IMR-90 (cell line): ENCODE measurements around the gene IL17REL. TPM values are rescaled to one million over a fixed set of nuclear protein-coding genes. Genes with fewer than 3 reads are reported as not detected.

ENCODE experiments used
- ATAC-seq: fragments of 200-7000 bp; cut with Tn5 transposase; 2 replicates; pipeline ENCODE4 v1.9.1; 2020; ENCODE audit warnings: low read depth, mild to moderate bottlenecking, moderate library complexity
- BruUV-seq: library from RNA; stranded (reverse); fragments of 400-500 nt; replicated peaks from 2 replicates; lab custom pipeline; 2021; lab: Mats Ljungman, UMichigan
- CTCF ChIA-PET: fragments of 300-600 bp; formaldehyde crosslinking; extraction: SDS; loops from one replicate; lab custom pipeline; 2021; ENCODE audit warnings: antibody characterized with exemption; lab: Yijun Ruan, JAX
- POLR2A ChIA-PET: fragments of 300-600 bp; sonication (Branson Sonifier 250); formaldehyde crosslinking; loops from one replicate; lab custom pipeline; 2022; ENCODE audit warnings: antibody characterized with exemption; ENCODE audit not compliant: unreplicated experiment; lab: Charles Lee
- DNase-seq: peaks from one replicate; pipeline ENCODE4 v3.0.0; 2013
- H2AFZ ChIP-seq: replicated peaks from 2 replicates; pipeline ENCODE3; 2013; ENCODE audit warnings: low read length, mild to moderate bottlenecking; ENCODE audit not compliant: poor library complexity
- H2AK5ac ChIP-seq: 2 replicates; pipeline ENCODE4 v1.6.1; 2013; ENCODE audit warnings: low read depth, low read length, inconsistent platforms
- H2AK9ac ChIP-seq: replicated peaks from 2 replicates; pipeline ENCODE3; 2013; ENCODE audit warnings: mild to moderate bottlenecking, low read depth, low read length, moderate library complexity; ENCODE audit not compliant: poor library complexity
- H2BK120ac ChIP-seq: 2 replicates; pipeline ENCODE4 v1.6.1; 2013; ENCODE audit warnings: low read depth, low read length, inconsistent platforms
- H2BK15ac ChIP-seq: 3 replicates; pipeline ENCODE4 v1.6.1; 2013; ENCODE audit warnings: low read depth, low read length, inconsistent platforms
- H2BK20ac ChIP-seq: 2 replicates; pipeline ENCODE4 v1.6.1; 2013; ENCODE audit warnings: low read depth, mild to moderate bottlenecking, inconsistent platforms, low read length, moderate library complexity
- H2BK5ac ChIP-seq: 2 replicates; pipeline ENCODE4 v1.6.1; 2013; ENCODE audit warnings: mild to moderate bottlenecking, low read depth, low read length, inconsistent platforms; ENCODE audit not compliant: poor library complexity, severe bottlenecking
- H3K14ac ChIP-seq: replicated peaks from 2 replicates; pipeline ENCODE4 v1.6.1; 2013; ENCODE audit warnings: low read depth, low read length, inconsistent platforms
- H3K18ac ChIP-seq: 2 replicates; pipeline ENCODE4 v1.6.1; 2013; ENCODE audit warnings: low read depth, low read length, control low read depth
- H3K23ac ChIP-seq: 2 replicates; pipeline ENCODE4 v1.6.1; 2013; ENCODE audit warnings: low read depth, low read length, inconsistent platforms
- H3K27ac ChIP-seq: 2 replicates; pipeline ENCODE4 v1.5.1; 2013; ENCODE audit warnings: mild to moderate bottlenecking, control low read depth, low read length; ENCODE audit not compliant: insufficient read depth
- H3K27me3 ChIP-seq: 2 replicates; pipeline ENCODE4 v1.6.1; 2013; ENCODE audit warnings: low read length; ENCODE audit not compliant: control insufficient read depth, insufficient read depth
- H3K36me3 ChIP-seq: 2 replicates; pipeline ENCODE4 v1.6.1; 2013; ENCODE audit warnings: low read length, mixed read lengths; ENCODE audit not compliant: control insufficient read depth, insufficient read depth
- H3K4ac ChIP-seq: 2 replicates; pipeline ENCODE4 v1.6.1; 2013; ENCODE audit warnings: low read depth, low read length, inconsistent platforms
- H3K4me1 ChIP-seq: 2 replicates; pipeline ENCODE4 v1.6.1; 2013; ENCODE audit warnings: low read length, mixed read lengths; ENCODE audit not compliant: control insufficient read depth, insufficient read depth
- H3K4me2 ChIP-seq: 2 replicates; pipeline ENCODE4 v1.6.1; 2013; ENCODE audit warnings: low read depth, mild to moderate bottlenecking, control low read depth, low read length, moderate library complexity
- H3K4me3 ChIP-seq: 2 replicates; pipeline ENCODE4 v1.5.1; 2013; ENCODE audit warnings: low read depth, mild to moderate bottlenecking, control low read depth, low read length, moderate library complexity; ENCODE audit not compliant: insufficient read depth
- H3K56ac ChIP-seq: 2 replicates; pipeline ENCODE4 v1.6.1; 2013; ENCODE audit warnings: low read length, inconsistent platforms; ENCODE audit not compliant: insufficient read depth; ENCODE audit errors: extremely low read depth
- H3K79me1 ChIP-seq, 2 experiments: 2 replicates each; pipeline ENCODE4 v1.6.1; 2013; ENCODE audit warnings: low read length in 2 of 2, inconsistent platforms in 1 of 2, low read depth in 1 of 2
- H3K9ac ChIP-seq: 2 replicates; pipeline ENCODE4 v1.6.1; 2013; ENCODE audit warnings: low read depth, low read length, control low read depth
- H3K9me1 ChIP-seq: 2 replicates; pipeline ENCODE4 v1.6.1; 2013; ENCODE audit warnings: low read length, inconsistent platforms; ENCODE audit not compliant: insufficient read depth
- H3K9me3 ChIP-seq: 2 replicates; pipeline ENCODE4 v1.6.1; 2013; ENCODE audit warnings: low read length; ENCODE audit not compliant: control insufficient read depth, insufficient read depth
- H4K20me1 ChIP-seq: 2 replicates; pipeline ENCODE4 v1.6.1; 2013; ENCODE audit warnings: low read length, inconsistent platforms; ENCODE audit not compliant: insufficient read depth
- H4K5ac ChIP-seq: 2 replicates; pipeline ENCODE4 v1.6.1; 2013; ENCODE audit warnings: mild to moderate bottlenecking, low read depth, low read length, control low read depth
- H4K8ac ChIP-seq, 2 experiments: 2 replicates each; pipeline ENCODE4 v1.6.1; 2013; ENCODE audit warnings: low read depth in 2 of 2, low read length in 2 of 2, control low read depth in 1 of 2, inconsistent platforms in 1 of 2
- H4K91ac ChIP-seq: 2 replicates; pipeline ENCODE4 v1.6.1; 2013; ENCODE audit warnings: low read depth, low read length, inconsistent platforms; ENCODE audit not compliant: insufficient read depth
- BHLHE40 ChIP-seq: fragments of 150-350 bp; IDR thresholded peaks from 2 replicates; pipeline ENCODE4 v1.6.1; 2016; ENCODE audit warnings: mild to moderate bottlenecking, low read depth, low read length
- CEBPB ChIP-seq: IDR thresholded peaks from 2 replicates; pipeline ENCODE4 v1.6.1; 2012; ENCODE audit warnings: low read depth, low read length, improper control_type of control experiment
- ELK1 ChIP-seq: fragments of 150-350 bp; IDR thresholded peaks from 2 replicates; pipeline ENCODE4 v1.6.1; 2016; ENCODE audit warnings: low read depth, mild to moderate bottlenecking, low read length, moderate library complexity, borderline replicate concordance
- FOS ChIP-seq: fragments of 150-350 bp; IDR thresholded peaks from 2 replicates; pipeline ENCODE4 v1.6.1; 2016; ENCODE audit warnings: low read depth, low read length
- MAFK ChIP-seq: IDR thresholded peaks from 2 replicates; pipeline ENCODE4 v1.6.1; 2012; ENCODE audit warnings: low read depth, low read length, improper control_type of control experiment
- MAZ ChIP-seq: IDR thresholded peaks from 2 replicates; pipeline ENCODE4 v1.6.1; 2012; ENCODE audit warnings: low read depth, mild to moderate bottlenecking, low read length, improper control_type of control experiment, moderate library complexity, borderline replicate concordance
- MXI1 ChIP-seq: IDR thresholded peaks from 2 replicates; pipeline ENCODE4 v1.6.1; 2012; ENCODE audit warnings: low read depth, mild to moderate bottlenecking, low read length, moderate library complexity, borderline replicate concordance
- NFE2L2 ChIP-seq: fragments of 150-350 bp; IDR thresholded peaks from 2 replicates; pipeline ENCODE4 v1.6.1; 2016; ENCODE audit warnings: low read depth, mild to moderate bottlenecking, low read length
- SMC3 ChIP-seq: fragments of 150-350 bp; IDR thresholded peaks from 2 replicates; pipeline ENCODE4 v1.6.1; 2016; ENCODE audit warnings: low read depth, mild to moderate bottlenecking, antibody characterized with exemption, low read length, moderate library complexity
- USF2 ChIP-seq: fragments of 150-350 bp; IDR thresholded peaks from 2 replicates; pipeline ENCODE4 v1.6.1; 2017; ENCODE audit warnings: mild to moderate bottlenecking, antibody characterized with exemption, low read length, low read depth
- WGBS, 2 experiments: methylation state at CpG; one replicate each; pipeline versions ENCODE4 v1.1.5 to v1.1.7; 2013; ENCODE audit warnings: missing lambda C conversion rate in 2 of 2; ENCODE audit not compliant: insufficient read length in 1 of 2; ENCODE audit errors: extremely low coverage in 2 of 2; 5-methylcytosine and 5-hydroxymethylcytosine counted together
- dilution Hi-C: fragments of 300-500 bp; cut with HindIII; formaldehyde crosslinking; loops from one replicate; pipeline ENCODE4 v1.14.3; 2018; ENCODE audit warnings: low sequenced_read_pairs; ENCODE audit not compliant: unreplicated experiment
- in situ Hi-C: fragments of 300-500 bp; cut with MboI; formaldehyde crosslinking; loops from 3 replicates; pipeline ENCODE4 v1.14.3; 2019; ENCODE audit warnings: low sequenced_read_pairs, inconsistent platforms, mixed read lengths
- intact Hi-C: fragments of 100-400 bp; cut with micrococcal nuclease; formaldehyde crosslinking; loops from 2 replicates; pipeline ENCODE4 v1.10.0; 2022
- polyA plus RNA-seq, 3 experiments: library from polyadenylated mRNA; depleted of rRNA; stranded (reverse); fragments of >200 nt; gene quantifications; 2 replicates each; pipeline ENCODE4 v1.2.3, GENCODE V29; 2012; ENCODE audit warnings: low replicate concordance in 1 of 3
- total RNA-seq: library from RNA; depleted of rRNA; stranded (reverse); fragments of >200 nt; gene quantifications from 2 replicates; pipeline ENCODE4 v1.2.3, GENCODE V29; 2012

The IL17REL gene
- total and polyA plus RNA-seq, 2 of the 4 experiments (the other 2 are of a cell fraction), result not detected

GRCh38 chr22:50010676-50011446, 1.7 kb downstream of the IL17REL start:
- H3K27ac ChIP-seq, result no peak overlapping the region
- ATAC-seq (no peak), DNase-seq (no peak)
- 3% methylated on average over 15 of the region's 61 CpGs; no CpG with 5 or more reads in 1 of the 2 experiments for WGBS, 2 experiments
- H3K4me3 ChIP-seq, result no peak overlapping the region
- H3K4ac ChIP-seq, result no peak overlapping the region
- no peaks in the 10 kb centered on the region for H3K36me3 ChIP-seq
- ChIA-PET POLR2A (no interaction called here), CTCF (no interaction called here)
- H3K4me2 ChIP-seq, result no peak overlapping the region
- H2AK9ac ChIP-seq, result no peak overlapping the region
- H2BK20ac ChIP-seq, result no peak overlapping the region
- H3K56ac ChIP-seq, result no peak overlapping the region
- no peaks in the 10 kb centered on the region for H3K79me1 ChIP-seq
- intact Hi-C loops (no loop called here), dilution Hi-C loops (no loop called here), in situ Hi-C loops (no loop called here)
- TF ChIP-seq MAZ, result no peak
- TF ChIP-seq MAFK, result no peak
- no peak for TF ChIP-seq ELK1
- TF ChIP-seq CEBPB, result no peak
- TF ChIP-seq USF2, result no peak
- TF ChIP-seq NFE2L2, result no peak
- TF ChIP-seq MXI1, result no peak
- no peak for TF ChIP-seq SMC3
- no peak for TF ChIP-seq FOS
- TF ChIP-seq BHLHE40, result no peak
- H3K4me1 ChIP-seq, result peaks cover 2% of the 10 kb centered on the region; the same call in 1 of the 2 replicates
- no peaks in the 10 kb centered on the region; the same call in 1 of the 2 replicates for H3K9me3 ChIP-seq
- BruUV-seq, result no TSS peak
- no peaks in the 10 kb centered on the region for H4K20me1 ChIP-seq
- no peak overlapping the region for H4K91ac ChIP-seq
- H3K14ac ChIP-seq, result no peak overlapping the region
- no peak overlapping the region for H2AFZ ChIP-seq
- H2BK5ac ChIP-seq, result no peak overlapping the region
- H4K5ac ChIP-seq, result no peak overlapping the region
- no peak overlapping the region for H2BK120ac ChIP-seq
- H2AK5ac ChIP-seq, result no peak overlapping the region
- H3K23ac ChIP-seq, result no peak overlapping the region
- H3K9me1 ChIP-seq, result no peaks in the 10 kb centered on the region
- peaks cover 56% of the 10 kb centered on the region for H3K27me3 ChIP-seq
- no peak overlapping the region for H3K18ac ChIP-seq
- no peak overlapping the region for H3K9ac ChIP-seq
- H4K8ac ChIP-seq, result no peak overlapping the region
- H2BK15ac ChIP-seq, result no peak overlapping the region
